HG02623 (cell line): ENCODE measurements around the gene ASCC2.
A peak's percentile ranks its signal among the peaks of the same experiment; 100 is the strongest.
"Not testable (repeated sequence)": the region's sequence is repeated elsewhere in the genome, so short reads cannot be mapped to it uniquely, and the experiment has no call there.

ENCODE experiments used
- ATAC-seq: cut with Tn5 transposase; IDR thresholded peaks from one replicate; pipeline ENCODE4 v1.9.1; 2021; ENCODE audit warnings: moderate library complexity; ENCODE audit not compliant: unreplicated experiment

The ASCC2 gene

DNA sequence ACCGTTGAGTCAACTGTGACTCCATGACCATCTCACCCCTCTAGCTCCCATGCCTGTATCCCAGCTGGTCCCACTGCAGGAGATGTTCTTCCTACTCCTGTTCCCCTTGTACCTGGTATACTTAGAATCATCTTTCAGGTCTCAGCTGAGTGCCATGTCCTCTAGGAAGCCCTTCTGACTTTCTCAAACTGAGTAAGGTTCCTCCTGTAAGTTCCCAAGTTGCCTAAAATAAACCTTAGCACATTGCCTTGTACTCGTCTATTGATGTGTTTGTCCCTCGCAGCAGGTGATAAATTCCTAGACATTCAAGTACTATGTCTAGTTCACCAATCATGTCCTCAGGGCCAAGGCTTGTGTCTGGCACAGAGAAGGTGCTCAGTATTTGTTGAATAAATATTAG is 18.4 kb upstream of the ASCC2 start:
- no peak for ATAC-seq

DNA sequence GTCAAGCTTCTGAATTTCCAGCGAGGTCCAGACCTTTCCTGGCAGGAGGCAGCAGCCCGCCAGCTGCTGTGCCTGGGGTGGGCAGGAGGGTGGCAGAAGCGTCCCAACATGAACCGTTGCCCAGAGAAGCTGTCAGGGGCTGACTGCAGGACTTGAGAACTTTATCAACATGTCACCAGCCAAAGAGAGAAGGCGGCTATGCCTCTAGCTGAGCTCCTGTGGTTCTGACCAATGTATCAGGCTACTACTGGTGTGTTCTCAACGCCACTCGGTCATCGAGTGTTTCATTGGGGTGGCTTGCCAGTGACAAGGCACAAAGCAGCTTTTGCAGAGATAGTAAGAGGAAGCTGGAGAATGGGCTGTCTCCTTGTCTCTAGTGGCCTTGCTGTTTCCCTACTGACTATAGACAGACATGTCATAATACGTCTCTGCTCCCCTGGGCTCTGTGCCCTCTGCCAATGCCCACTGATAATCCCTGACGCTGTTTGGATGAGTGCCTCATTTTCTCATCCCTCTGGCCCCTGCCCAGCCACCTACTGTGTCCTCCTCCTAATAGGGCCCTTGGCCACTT is 17.6 kb upstream of the ASCC2 start:
- no peak for ATAC-seq

DNA sequence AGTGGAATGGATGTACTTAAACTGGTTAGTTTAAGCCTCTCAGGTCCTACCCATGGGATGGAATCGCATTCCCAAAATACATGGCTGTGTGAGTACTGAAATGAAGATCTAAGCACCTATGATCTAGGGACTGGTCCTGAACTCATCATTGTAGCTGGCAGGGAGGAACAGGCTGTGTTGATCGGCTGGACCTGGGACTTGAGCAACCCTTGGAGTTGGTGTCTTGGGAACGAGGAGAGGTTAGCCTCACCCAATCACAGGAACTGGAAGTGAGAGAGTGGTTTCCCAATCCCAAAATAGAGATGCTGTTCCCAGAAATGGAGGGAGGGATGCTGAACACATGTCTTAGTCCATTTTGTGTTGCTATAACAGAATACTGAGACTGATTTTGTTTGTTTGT is 16.4 kb upstream of the ASCC2 start:
- ATAC-seq, result no peak

DNA sequence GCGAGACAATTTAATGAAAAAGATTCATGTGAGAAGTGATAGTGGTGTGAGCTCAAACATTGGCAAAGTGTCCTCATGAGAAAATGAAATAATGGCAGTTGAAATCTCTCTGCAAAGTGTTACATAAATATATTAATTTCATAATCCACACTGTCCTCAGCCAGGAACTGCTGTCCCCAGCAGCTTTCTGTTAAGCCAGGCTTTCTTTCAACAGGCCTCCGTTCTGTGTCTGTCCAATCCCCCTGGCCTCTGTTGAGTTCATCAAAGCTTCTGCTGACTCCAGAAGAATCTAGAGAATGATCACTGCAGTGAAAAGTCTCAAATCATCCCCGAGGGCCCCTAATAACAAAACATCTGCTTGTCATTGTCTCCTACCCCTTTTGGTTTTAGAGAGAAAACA is 10.0 kb upstream of the ASCC2 start:
- ATAC-seq, result no peak

DNA sequence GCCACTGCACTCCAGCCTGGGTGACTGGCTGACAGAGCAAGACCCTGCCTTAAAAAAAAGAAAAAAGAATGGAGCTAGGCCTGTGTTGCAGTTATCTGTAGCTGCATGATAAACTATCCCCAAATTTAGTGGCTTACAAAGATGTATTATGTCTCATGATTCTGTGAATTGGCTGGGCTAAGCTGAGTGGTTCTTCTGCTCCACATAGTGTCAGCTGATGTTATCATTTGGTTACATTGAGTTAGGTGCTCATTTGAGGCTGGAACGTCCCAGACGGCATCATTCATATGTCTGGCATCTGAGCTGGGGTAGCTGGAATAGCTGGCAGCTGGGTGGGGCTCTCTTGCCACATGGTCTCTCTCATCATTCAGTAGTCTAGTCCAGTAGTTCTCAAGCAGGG is 8.2 kb upstream of the ASCC2 start:
- ATAC-seq, result no peak

DNA sequence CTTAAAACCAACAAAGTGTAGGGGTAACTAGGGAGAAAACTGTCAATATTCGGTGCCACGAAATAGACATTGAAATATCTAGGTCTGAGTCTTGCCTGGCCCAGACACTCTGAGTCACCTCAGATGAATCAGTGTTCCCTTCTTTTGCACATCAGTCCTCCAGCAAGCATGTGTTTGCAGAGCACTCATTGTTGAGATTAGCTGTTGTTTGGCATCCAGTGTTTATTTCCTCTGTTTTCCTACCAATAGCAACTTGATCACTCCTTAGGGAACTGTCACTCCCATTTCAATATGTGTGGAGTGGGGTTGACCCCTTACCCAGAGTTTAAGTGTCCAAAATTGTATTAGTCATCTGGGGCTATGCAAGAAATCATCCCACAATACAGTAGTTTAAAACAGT is 4.7 kb upstream of the ASCC2 start:
- no peak for ATAC-seq

DNA sequence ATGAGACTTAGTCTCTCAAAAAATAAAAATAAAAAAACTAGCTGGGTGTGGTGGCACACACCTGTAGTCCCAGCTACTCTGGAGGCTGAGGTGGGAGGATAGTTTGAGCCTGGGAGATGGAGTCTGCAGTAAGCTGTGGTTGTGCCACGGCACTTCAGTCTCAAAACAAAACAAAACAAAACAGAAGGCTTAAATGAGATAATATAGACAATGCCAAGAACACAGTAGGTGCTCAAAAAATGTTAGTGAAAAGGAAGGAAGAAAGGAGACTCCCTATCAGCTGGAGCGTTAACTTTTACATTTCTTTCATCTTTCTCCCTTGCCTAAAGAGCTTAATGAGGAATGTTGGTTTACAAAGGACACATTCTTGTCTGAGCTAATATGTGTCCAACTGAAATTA is 4.1 kb upstream of the ASCC2 start:
- no peak for ATAC-seq

DNA sequence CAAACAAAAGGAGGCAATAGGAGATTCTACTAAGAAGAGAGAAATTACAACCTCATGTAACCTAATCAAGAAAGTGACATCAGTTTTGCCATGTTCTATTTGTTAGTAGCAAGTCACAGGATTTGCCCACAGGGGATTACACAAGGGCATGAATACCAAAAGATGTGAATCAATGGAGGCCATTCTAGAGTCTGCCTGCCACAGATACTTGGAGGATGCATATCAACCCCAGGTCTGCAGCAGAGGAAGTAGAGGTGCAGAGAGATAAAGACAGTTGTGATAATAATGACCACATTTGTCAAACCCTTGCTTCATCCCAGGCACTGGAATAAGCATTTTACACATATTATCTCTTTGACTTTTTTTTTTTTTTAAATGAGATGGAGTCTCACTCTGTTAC is 2.4 kb upstream of the ASCC2 start:
- no peak for ATAC-seq

DNA sequence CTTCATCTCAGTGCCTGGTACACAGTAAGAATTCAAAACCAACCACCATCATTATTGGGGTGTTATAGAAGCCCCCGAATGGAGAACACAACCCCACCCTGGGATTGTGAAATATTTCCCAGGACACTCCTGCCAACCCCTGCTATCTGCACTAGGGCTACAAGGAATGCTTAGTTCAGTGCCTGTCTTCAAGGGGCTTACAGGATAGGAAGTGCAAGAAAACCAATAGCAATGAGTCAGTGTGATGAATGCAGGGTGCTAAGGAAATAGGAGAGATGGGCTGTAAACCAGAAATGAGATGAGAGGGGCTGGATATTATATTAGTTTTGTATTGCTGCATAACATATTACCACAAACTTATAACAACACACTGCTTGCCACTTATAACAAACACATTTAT is 965 bp upstream of the ASCC2 start:
- ATAC-seq, result no peak

DNA sequence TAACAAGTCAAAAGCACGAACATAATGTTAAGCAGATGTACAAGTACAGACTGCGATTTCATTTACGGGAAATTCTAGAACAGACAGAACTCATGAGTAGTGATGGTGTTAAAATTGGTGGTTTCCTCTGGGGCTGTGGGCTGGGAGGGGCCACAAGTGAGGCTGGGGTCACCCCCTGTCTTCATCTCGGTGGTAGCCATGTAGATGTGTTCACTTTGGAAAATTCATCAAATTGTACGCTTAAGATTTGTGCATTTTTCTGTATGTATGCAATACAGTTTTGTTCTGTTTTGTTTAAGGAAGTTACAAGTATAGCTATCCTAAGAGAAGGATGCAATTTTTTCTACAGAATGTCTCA is 504 bp upstream of the ASCC2 start:
- ATAC-seq, result peak; percentile 1

DNA sequence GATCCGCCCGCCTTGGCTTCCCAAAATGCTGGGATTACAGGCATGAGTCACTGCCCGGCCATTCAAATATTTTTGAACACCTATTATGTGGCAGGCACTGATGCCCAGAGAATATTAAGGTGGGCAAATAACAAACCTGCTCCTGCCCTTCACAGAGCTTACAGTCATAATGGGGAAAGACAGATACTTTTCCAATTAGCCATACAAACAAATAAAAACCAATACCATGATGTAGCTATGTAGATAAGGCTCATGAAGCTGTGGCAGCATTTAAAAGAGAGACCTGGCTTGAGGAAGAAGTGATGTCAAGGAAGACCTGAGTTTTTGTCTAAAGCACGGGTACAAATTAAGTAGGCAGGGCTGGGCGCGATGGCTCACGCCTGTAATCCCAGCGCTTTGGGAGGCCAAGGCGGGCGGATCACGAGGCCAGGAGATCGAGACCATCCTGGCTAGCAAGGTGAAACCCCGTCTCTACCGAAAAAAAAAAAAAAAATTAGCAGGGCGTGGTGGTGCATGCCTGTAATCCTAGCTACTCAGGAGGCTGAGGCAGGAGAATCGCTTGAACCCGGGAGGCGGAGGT is 1.2 kb downstream of the ASCC2 start:
- ATAC-seq, result not testable (repeated sequence)

DNA sequence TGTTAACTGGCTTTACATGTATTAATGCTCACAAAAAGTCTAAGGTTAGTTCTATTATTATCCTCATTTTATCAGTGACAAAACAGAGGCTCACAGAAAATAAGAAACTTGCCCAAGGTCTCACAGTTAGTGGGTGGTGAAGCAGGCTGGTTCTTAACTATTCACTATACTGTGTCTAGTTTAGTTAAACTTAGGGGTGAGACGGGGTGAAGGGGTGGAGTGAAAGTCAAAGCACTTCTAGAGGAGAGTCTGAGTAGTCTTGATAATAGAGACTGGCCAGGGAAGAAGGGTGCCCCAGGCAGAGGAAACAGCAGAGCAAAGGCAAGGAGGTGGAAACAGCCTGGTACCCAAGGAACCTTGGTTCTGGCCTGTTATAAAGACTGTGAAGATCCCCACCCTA is 4.0 kb downstream of the ASCC2 start:
- ATAC-seq, result no peak

DNA sequence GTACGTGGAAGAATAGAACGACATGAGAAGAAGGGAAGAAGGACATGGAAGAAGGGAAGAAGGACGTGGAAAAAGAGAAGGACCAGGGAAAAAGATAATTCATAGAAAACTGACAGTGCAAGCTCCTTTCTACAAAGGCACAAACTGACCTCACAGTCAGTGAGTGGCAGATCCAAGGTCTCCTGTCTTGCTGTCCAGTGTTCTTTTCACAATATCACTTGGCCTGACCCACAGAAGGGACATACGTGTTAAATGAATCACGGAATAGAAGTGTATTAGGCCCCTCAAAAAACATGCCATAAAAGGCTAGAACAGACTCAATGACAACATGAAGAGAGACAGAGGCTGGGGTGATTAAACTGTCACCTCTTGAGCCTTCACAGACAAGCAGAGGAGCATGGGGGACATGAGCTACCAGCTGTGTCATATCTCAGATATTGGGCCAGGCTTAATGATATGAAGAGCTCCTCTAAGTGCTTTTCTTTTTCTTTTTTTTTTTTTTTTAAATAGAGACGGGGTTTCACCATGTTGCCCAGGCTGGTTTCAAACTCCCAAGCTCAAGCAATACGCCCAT is 4.6 kb downstream of the ASCC2 start:
- ATAC-seq, result no peak

DNA sequence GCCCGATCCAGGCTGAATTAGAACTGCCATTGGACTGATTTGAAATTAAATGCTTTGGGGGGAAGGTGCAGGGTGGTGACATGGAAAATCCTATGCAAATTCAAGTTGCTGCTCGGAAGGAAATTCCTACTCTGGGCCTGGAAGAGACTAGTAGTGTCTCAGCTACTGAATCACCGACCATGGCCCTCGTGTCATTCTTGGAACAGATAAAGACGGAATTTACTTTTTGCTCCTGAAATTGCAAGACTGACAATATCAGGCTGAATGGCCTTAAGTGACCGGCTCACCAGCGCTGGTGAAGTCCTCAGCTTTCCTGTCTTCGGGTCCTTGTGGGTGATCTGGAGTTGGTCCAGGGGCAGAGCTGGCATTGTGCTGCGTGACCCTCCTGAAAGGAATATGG is 6.1 kb downstream of the ASCC2 start:
- ATAC-seq, result no peak

DNA sequence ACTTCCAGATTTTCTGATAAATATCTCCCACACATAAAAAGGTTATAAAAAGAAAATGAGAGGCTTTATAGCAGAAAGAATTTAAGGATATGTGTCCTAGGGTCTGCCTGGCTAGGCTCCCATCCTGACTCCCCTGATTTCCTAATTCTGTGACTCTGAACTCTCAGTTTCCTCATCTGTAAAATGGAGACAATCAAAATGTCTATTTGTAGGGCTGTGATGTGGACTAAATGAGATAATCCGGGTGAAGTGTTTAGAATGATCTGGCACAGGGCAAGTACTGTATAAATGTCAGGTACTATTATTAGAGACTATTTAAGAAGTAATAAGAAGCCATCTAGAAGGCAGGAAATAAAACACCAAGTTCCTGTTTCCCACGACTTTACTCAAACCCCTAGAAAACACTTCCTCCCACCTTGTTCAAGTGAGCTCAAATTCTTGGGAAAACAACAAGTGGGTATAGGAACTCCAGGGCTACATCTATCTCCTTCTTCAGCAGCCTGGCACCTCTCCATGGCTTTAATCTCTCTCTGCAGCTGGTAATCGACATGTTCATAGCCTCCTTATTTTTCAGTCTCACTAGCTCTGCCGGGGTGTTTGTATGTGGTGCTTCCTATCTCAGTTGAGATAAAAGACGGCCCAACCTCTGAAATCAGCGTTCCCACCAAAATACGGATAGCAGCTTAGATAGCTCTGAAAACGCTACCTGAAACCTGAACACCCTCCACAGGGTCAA is 6.7 kb downstream of the ASCC2 start:
- no peak for ATAC-seq

DNA sequence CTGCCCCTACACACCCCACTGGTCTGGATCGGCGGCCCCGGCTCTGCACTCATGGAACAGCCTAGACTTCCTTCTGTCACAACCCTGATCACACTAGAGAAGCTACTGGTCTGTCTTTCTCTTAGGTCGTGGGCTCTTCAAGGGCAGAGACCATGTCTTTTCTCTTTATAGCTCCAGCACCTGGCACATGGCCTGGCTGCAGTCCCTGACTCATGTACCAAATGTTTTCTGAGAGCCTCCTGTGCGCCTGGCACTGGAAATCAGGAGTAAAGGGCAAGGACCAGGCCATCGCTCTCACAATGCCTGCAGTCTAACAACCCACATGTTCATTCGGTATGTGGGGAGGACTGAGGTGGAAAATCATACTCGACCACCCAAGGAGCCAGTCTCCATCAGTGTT is 7.5 kb downstream of the ASCC2 start:
- no peak for ATAC-seq

DNA sequence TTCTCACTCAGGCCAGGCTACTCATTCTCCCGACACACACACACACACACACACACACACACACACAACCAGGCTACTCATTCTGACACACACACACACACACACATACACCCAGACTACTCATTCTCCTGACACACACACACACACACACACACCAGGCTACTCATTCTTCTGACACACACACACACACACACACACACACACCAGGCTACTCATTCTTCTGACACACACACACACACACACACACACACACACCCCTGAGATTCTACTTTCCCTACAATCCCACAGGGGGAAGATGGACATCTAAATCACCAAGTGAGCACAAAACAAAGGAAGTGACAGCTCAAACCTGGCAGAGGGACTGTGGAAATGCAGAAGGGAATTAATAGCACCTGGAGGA is 10.3 kb downstream of the ASCC2 start:
- not testable (repeated sequence) for ATAC-seq

DNA sequence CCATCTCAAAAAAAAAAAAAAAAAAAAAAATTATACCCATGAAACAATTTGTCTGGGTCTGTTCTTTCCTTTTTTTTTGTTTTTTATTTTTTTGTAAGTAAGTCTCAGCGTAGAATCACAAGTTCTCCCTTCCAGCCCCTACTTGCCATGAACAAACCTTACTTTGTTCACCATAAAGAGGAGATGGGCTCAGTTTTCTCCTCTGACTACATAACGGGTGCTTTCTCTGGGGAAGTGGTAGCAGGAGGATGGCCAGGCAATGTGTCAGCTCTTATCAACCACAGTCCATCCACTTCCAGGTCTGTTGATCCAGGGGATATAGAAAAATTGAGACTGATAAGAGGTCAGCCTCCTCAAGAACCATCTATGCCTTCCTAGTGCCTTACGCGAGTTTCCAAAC is 11.0 kb downstream of the ASCC2 start:
- ATAC-seq, result no peak

DNA sequence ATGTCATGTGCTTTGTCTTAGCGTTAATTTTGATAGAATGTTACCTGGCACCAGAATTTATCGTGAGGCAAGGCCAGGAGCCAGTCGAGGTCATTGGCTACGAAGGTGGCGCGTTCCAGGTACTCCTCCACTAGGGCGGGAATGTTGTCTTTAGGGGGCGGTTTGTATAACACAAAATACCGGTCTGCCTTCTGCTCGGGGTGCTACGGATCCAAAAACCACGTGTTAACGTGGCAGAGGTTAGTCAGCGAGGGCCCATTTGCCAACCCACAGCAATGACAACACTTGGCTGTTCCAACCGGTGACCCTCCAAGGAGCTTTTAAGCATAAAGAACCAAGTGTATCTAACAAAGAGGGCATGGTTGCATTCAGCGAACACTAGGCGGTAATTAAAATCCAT is 12.5 kb downstream of the ASCC2 start:
- no peak for ATAC-seq

DNA sequence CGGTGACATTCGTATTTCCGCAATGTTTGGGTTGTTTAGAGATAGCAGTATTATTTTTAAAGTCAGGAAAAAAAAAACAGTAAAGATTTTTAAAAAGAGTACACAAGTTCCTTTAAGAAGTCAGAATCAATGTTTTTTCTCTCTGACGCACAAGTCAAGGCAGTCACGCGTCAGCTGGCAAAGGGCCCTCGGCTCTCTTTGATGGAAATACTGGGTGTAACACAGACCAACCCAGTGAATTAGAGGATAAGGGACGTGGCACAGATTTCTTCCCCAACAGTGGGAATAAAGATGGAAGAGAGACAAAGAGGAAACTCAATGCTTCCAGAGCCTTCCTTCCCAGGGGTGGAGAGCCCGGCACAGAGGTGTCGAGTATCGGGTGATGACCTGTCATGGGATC is 13.4 kb downstream of the ASCC2 start:
- no peak for ATAC-seq

DNA sequence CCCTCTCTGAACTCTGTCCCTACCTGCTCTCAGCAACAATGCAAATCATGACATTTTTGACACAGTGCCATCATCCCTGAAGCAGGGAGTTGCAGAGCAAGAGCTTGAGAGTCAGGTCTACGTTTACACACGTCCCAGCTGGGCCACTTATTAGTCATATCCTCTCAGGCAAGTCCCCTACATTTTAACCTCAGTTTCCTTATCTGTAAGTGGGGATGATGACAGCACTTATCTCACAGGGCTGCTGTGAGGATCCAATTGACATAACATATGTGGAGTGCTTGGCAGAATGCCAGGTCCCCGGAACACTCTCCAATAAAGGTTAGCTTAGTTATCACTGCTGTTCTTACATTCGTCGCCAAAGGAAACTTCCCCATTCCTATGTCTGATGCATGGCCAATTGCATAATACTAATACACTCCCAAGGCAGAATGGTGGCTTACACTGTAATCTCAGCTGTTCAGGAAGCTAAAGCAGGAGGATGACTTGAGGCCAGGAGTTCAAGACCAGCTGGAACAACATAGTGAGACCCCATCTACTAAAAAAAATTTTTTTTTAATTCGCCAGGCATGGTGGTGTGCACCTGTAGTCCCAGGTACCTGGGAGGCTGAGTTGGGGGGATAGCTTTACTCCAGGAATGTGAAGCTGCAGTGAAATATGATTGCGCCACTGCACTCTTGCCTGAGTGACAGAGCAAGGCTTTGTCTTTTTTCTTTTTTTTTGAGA is 16.6 kb downstream of the ASCC2 start:
- no peak for ATAC-seq

DNA sequence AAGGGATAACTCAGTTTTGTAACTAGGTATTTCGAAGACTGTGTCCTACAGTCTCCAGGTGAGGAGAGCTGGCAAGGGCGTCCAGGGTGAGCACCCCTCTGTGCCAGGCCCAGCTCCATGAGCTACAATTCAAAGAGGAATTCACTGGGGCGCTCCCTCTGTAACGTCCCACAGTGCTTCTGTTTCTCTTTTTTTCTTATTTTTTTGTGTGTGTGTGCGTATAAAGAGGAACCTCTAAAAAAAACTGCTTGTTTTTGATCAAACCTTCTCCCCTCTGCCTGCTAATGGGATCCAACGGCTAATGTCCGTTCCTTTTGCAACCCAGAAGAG is 17.1 kb downstream of the ASCC2 start:
- ATAC-seq, result no peak
